GM12875 (cell line): ENCODE results near the gene F2RL2.

Experiments used
- H3K4me3 ChIP-seq: one replicate; pipeline ENCODE4 v1.5.1; 2011; ENCODE audit warnings: low read depth, low read length, control low read depth
- CTCF ChIP-seq: IDR thresholded peaks from 2 replicates; pipeline ENCODE4 v1.5.1; 2011; ENCODE audit warnings: low read depth, mild to moderate bottlenecking, control low read depth, inconsistent platforms, low read length, moderate library complexity, borderline replicate concordance; ENCODE audit not compliant: insufficient read depth

The F2RL2 gene

GRCh38 chr5:76662521-76662920 is 39.3 kb upstream of the F2RL2 start:
- TF ChIP-seq CTCF = no peak
- H3K4me3 ChIP-seq = no peak overlapping the region

GRCh38 chr5:76660360-76660759 is 37.2 kb upstream of the F2RL2 start:
- TF ChIP-seq CTCF = no peak
- H3K4me3 ChIP-seq = no peak overlapping the region

GRCh38 chr5:76657683-76658311 is 34.6 kb upstream of the F2RL2 start:
- no peak overlapping the region for H3K4me3 ChIP-seq
- TF ChIP-seq CTCF = no peak

- H3K4me3 ChIP-seq = no peak overlapping the region
- TF ChIP-seq CTCF = no peak
These were observed 33.9 kb upstream of the F2RL2 start for GRCh38 chr5:76657091-76657490.

GRCh38 chr5:76652809-76653414 is 29.7 kb upstream of the F2RL2 start:
- TF ChIP-seq CTCF = no peak
- no peak overlapping the region for H3K4me3 ChIP-seq

GRCh38 chr5:76649140-76649539 is 25.9 kb upstream of the F2RL2 start:
- TF ChIP-seq CTCF = no peak
- H3K4me3 ChIP-seq = no peak overlapping the region

- TF ChIP-seq CTCF = no peak
- H3K4me3 ChIP-seq = no peak overlapping the region
These were observed 20.2 kb upstream of the F2RL2 start for GRCh38 chr5:76643371-76643770.
